A673 (cell line): ENCODE data around the gene PPRC1.

Experiments used
- EZH2 ChIP-seq: fragments of 200-600 bp; sonication (generic); IDR thresholded peaks from 2 replicates; pipeline ENCODE4 v1.6.1; 2017; ENCODE audit warnings: borderline replicate concordance, low read depth, mild to moderate bottlenecking, mixed read lengths, antibody characterized with exemption, low read length; ENCODE audit not compliant: poor library complexity, severe bottlenecking
- TF ChIP-seq, protein P1 (sequence below): fragments of 300-800, 200-600 bp; sonication (generic); conservative IDR thresholded peaks from 2 replicates; pipeline ENCODE4 v1.5.1; 2017; ENCODE audit warnings: low read depth, mild to moderate bottlenecking, antibody characterized with exemption, low read length, moderate library complexity, mixed read lengths

DNA sequence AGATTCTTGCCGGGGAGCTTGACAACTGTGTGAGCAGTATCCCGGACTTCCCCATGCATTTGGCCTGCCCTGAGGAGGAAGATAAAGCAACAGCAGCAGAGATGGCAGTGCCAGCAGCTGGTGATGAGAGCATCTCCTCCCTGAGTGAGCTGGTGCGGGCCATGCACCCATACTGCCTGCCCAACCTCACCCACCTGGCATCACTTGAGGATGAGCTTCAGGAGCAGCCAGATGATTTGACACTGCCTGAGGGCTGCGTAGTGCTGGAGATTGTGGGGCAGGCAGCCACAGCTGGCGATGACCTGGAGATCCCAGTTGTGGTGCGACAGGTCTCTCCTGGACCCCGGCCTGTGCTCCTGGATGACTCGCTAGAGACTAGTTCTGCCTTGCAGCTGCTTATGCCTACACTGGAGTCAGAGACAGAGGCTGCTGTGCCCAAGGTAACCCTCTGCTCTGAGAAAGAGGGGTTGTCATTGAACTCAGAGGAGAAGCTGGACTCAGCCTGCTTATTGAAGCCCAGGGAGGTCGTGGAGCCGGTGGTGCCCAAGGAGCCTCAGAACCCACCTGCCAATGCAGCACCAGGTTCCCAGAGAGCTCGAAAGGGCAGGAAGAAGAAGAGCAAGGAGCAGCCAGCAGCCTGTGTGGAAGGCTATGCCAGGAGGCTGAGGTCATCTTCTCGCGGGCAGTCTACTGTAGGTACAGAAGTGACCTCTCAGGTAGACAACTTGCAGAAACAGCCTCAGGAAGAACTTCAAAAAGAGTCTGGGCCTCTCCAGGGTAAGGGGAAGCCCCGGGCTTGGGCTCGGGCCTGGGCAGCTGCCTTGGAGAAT, 6.7 kb downstream of the PPRC1 start:
- TF ChIP-seq, protein P1, sequence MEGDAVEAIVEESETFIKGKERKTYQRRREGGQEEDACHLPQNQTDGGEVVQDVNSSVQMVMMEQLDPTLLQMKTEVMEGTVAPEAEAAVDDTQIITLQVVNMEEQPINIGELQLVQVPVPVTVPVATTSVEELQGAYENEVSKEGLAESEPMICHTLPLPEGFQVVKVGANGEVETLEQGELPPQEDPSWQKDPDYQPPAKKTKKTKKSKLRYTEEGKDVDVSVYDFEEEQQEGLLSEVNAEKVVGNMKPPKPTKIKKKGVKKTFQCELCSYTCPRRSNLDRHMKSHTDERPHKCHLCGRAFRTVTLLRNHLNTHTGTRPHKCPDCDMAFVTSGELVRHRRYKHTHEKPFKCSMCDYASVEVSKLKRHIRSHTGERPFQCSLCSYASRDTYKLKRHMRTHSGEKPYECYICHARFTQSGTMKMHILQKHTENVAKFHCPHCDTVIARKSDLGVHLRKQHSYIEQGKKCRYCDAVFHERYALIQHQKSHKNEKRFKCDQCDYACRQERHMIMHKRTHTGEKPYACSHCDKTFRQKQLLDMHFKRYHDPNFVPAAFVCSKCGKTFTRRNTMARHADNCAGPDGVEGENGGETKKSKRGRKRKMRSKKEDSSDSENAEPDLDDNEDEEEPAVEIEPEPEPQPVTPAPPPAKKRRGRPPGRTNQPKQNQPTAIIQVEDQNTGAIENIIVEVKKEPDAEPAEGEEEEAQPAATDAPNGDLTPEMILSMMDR, result no peak
- TF ChIP-seq EZH2, result no peak
